Gastroesophageal sphincter (tissue), 4 donors: ENCODE data around the gene C1orf174. TPM values are rescaled to one million over a fixed set of nuclear protein-coding genes. Genes with fewer than 3 reads are reported as not detected.

Experiments used
- ATAC-seq: fragments of 150-250 bp; one replicate; pipeline ENCODE4 v1.9.1; 2016; ENCODE audit warnings: mild to moderate bottlenecking, moderate library complexity
- H3K27ac ChIP-seq, 4 donors: fragments of 200-600 bp; sonication (generic) in 3 of 4; 1 replicate in 3 of 4; 2 replicates in 1 of 4; pipeline ENCODE4 v1.5.1; 2016 to 2019
- H3K27me3 ChIP-seq: fragments of 200-600 bp; sonication (generic); one replicate; pipeline ENCODE4 v1.5.1; 2019
- H3K36me3 ChIP-seq, 2 donors: fragments of 200-600 bp; sonication (generic); one replicate each; pipeline ENCODE4 v1.5.1; 2019; ENCODE audit warnings: control low read depth in 1 of 2
- H3K4me1 ChIP-seq, 3 donors: fragments of 200-600 bp; sonication (generic); 1 replicate in 2 of 3; 2 replicates in 1 of 3; pipeline ENCODE4 v1.5.1; 2016 to 2019; ENCODE audit warnings: control low read depth in 2 of 3
- H3K4me3 ChIP-seq, 2 donors: fragments of 200-600 bp; sonication (generic); one replicate each; pipeline ENCODE4 v1.5.1; 2019; ENCODE audit warnings: mild to moderate bottlenecking in 1 of 2, moderate library complexity in 1 of 2
- H3K9me3 ChIP-seq, 3 donors: fragments of 200-600 bp; sonication (generic); one replicate each; pipeline ENCODE4 v1.5.1; 2017 to 2019; ENCODE audit warnings: control low read depth in 2 of 3
- EP300 ChIP-seq: sonication (generic); formaldehyde crosslinking; IDR thresholded peaks from one replicate; pipeline ENCODE4 v1.6.1; 2017; ENCODE audit warnings: antibody characterized with exemption, mild to moderate bottlenecking
- POLR2A ChIP-seq, 2 donors: fragments of 450-650 bp; IDR thresholded peaks; one replicate each; pipeline ENCODE4 v1.6.1; 2017; ENCODE audit warnings: antibody characterized with exemption in 2 of 2, mild to moderate bottlenecking in 2 of 2, moderate library complexity in 1 of 2
- POLR2AphosphoS5 ChIP-seq: sonication (generic); formaldehyde crosslinking; IDR thresholded peaks from one replicate; pipeline ENCODE4 v1.6.1; 2017; ENCODE audit warnings: antibody characterized with exemption
- WGBS, 2 donors: methylation state at CpG; one replicate each; pipeline ENCODE4 v1.1.5; 2018; ENCODE audit warnings: low coverage in 1 of 2; 5-methylcytosine and 5-hydroxymethylcytosine counted together
- total RNA-seq, 4 donors: library from RNA; depleted of rRNA; stranded (reverse); fragments of >200 nt; gene quantifications; one replicate each; pipeline ENCODE4 v1.1.0, GENCODE V29; 2016
- TF ChIP-seq, protein P1 (sequence below), 4 experiments: fragments of 200-600 bp in 2 of 4; fragments of 450-650 bp in 2 of 4; sonication (generic) in 1 of 4; IDR thresholded peaks; one replicate each; pipeline ENCODE4 v1.5.1; 2017 to 2019; ENCODE audit warnings: antibody characterized with exemption in 4 of 4, mild to moderate bottlenecking in 2 of 4, moderate library complexity in 2 of 4

Gene C1orf174
- total RNA-seq, 4 donors from 2014 or later, result 16.4 to 35.3 (median 26.7) TPM

- H3K4me3 ChIP-seq, result no peak overlapping the region
- no peak for ATAC-seq
- no peak for TF ChIP-seq EP300
- TF ChIP-seq, protein P1, sequence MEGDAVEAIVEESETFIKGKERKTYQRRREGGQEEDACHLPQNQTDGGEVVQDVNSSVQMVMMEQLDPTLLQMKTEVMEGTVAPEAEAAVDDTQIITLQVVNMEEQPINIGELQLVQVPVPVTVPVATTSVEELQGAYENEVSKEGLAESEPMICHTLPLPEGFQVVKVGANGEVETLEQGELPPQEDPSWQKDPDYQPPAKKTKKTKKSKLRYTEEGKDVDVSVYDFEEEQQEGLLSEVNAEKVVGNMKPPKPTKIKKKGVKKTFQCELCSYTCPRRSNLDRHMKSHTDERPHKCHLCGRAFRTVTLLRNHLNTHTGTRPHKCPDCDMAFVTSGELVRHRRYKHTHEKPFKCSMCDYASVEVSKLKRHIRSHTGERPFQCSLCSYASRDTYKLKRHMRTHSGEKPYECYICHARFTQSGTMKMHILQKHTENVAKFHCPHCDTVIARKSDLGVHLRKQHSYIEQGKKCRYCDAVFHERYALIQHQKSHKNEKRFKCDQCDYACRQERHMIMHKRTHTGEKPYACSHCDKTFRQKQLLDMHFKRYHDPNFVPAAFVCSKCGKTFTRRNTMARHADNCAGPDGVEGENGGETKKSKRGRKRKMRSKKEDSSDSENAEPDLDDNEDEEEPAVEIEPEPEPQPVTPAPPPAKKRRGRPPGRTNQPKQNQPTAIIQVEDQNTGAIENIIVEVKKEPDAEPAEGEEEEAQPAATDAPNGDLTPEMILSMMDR (IDR thresholded peaks at IDR 0.05), result no peak
- TF ChIP-seq POLR2A (IDR thresholded peaks at IDR 0.05), result no peak
- TF ChIP-seq POLR2AphosphoS5, result no peak
- no peaks in the 10 kb centered on the region for H3K9me3 ChIP-seq
- H3K36me3 ChIP-seq, result no peaks in the 10 kb centered on the region
- no peak overlapping the region for H3K27ac ChIP-seq
- 50% methylated on average over 2 of the region's 21 CpGs; no CpG with 5 or more reads in 1 of the 2 donors for WGBS, 2 donors
- peaks cover 0 to 12% (median 3%) of the 10 kb centered on the region in 3 donors for H3K4me1 ChIP-seq
- H3K27me3 ChIP-seq, result peaks cover 76% of the 10 kb centered on the region
Measured at GRCh38 chr1:3914331-3914851, 14.3 kb upstream of the C1orf174 start.

- H3K27me3 ChIP-seq, result peaks cover 65% of the 10 kb centered on the region
- TF ChIP-seq POLR2AphosphoS5 (no peak), EP300 (no peak), POLR2A (IDR thresholded peaks at IDR 0.05) (no peak)
- TF ChIP-seq, protein P1 (IDR thresholded peaks at IDR 0.05), result no peak
- 80 to 100% methylated on average over 1 to 4 of the region's 23 CpGs for WGBS, 2 donors
- no peak overlapping the region for H3K27ac ChIP-seq
- H3K36me3 ChIP-seq, result no peaks in the 10 kb centered on the region
- H3K4me1 ChIP-seq, result peaks cover 0 to 12% (median 3%) of the 10 kb centered on the region in 3 donors
- no peak for ATAC-seq
- no peak overlapping the region for H3K4me3 ChIP-seq
- no peaks in the 10 kb centered on the region for H3K9me3 ChIP-seq
Measured at GRCh38 chr1:3912809-3913685, 13.0 kb upstream of the C1orf174 start.

DNA sequence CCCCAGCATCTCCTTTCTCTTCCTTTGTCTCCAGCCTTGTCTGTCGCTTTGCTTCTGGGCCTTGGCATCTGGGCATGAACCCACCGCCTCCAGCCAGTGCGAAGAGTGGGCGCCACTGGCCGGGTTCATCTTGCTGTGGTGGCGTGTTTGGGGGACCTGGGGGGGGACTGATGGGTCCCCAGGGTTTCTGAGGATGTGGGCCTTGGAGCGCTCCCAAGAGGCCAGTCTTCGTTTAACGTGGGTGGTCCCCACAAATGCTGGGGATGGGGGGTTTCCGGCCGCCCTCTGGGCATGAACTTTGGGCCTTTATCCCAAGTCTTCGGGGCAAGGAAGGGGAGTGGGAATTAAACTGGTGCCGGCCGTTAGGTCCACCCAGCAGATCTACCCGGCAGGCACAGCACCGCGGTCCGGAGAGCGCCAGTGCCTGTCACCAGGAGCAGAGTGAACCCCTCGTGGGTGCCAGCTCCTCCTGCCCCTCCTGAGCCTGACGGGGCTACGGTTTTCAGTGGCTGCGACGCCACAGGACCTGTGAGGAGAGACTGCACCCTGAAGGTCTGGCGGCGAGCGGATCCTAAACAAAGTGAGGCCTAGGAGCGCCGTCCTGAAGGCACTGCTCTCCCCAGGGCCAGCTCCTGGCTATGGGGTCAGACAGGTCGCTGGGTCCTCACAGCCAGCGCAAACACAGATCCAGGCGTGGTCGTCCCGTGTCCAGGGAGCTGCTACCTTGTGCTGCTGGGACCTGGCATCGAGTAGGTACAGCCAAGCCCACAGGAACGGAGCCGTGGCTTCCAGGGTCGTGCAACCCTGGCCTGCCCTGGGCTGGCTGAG lies 12.1 kb upstream of the C1orf174 start:
- H3K36me3 ChIP-seq, result no peaks in the 10 kb centered on the region
- ATAC-seq, result no peak
- peaks cover 59% of the 10 kb centered on the region for H3K27me3 ChIP-seq
- H3K27ac ChIP-seq, result no peak overlapping the region
- no peak overlapping the region for H3K4me3 ChIP-seq
- TF ChIP-seq, protein P1 (IDR thresholded peaks at IDR 0.05), result no peak
- TF ChIP-seq POLR2A (IDR thresholded peaks at IDR 0.05) (no peak), POLR2AphosphoS5 (no peak), EP300 (no peak)
- H3K9me3 ChIP-seq, result no peaks in the 10 kb centered on the region
- peaks cover 0 to 12% (median 3%) of the 10 kb centered on the region in 3 donors for H3K4me1 ChIP-seq
- whole genome bisulfite sequencing, 2 donors, result 87 to 97% methylated on average over 3 to 11 of the region's 38 CpGs

DNA sequence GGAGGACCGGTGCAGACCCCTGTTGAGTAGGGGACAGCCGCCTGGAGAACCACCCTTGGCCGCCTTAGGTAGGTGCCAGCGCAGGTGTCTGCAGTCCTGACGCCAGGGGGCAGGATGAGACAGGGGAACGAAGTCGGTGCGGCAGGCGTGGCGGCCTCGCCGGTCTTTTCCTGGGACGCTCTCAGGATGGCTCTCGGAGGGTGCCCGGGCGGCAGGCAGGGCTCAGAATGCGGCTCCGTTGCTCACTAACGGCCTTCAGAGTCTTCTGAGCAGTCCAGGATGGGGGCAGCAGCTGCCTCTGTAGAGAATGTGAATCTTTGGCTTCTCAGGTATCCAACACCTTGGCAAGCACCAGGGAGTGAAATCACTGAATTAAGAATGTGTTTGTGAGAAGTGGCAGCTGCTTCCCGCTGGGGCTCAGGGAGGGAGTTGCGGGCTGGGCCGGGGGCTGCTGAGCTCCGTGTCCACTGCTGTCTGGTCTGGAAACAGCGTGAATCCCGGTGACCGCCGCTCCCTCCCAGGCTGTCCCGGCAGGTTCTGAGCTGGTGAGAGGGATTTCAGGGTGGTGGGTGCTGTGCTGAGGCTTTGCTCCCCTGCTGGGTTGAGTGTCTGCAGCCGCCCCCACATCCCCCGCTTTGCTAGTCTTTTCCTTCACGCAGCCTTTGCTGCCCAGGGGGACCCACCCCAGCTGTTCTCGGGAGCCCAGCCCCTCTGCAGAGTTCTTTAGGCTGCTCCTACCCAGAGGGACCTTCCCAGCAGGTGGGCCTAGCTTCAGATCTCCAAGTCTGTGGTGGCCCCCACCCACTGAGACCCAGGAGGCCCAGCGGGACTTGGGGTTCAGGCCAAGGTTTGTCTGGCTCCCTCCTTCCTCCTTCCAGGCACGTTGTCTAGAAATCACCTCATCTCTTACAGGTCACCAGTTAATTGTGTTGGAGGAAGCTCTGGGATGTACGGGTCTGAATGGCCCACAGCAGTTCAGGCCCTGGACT lies 11.1 kb upstream of the C1orf174 start:
- Histone ChIP-seq H3K36me3 (no peaks in the 10 kb centered on the region), H3K4me3 (no peak overlapping the region), H3K27ac (no peak overlapping the region), H3K9me3 (no peaks in the 10 kb centered on the region), H3K27me3 (peaks cover 51% of the 10 kb centered on the region), H3K4me1 (peaks cover 0 to 12% (median 3%) of the 10 kb centered on the region in 3 donors)
- TF ChIP-seq, protein P1 (IDR thresholded peaks at IDR 0.05), result peak in 3 of 4 experiments; percentile 36 to 79 (median 77)
- TF ChIP-seq EP300, result no peak
- WGBS, 2 donors, result 17 to 20% methylated on average over 2 of the region's 35 CpGs
- peak; percentile 56 for ATAC-seq
